HG03280 (cell line): Measurements from ENCODE around the gene ARV1.
"Not testable (repeated sequence)": the region's sequence is repeated elsewhere in the genome, so short reads cannot be mapped to it uniquely, and the experiment has no call there.

Source experiments
- ATAC-seq: cut with Tn5 transposase; IDR thresholded peaks from one replicate; pipeline ENCODE4 v1.9.1; 2021; ENCODE audit warnings: mild to moderate bottlenecking, moderate library complexity; ENCODE audit not compliant: unreplicated experiment

The ARV1 gene

GRCh38 chr1:231040800-231041718 is 62.2 kb downstream of the ARV1 start:
- no peak for ATAC-seq

- no peak for ATAC-seq
Measured at GRCh38 chr1:231041719-231042261, 62.9 kb downstream of the ARV1 start.

- ATAC-seq, result no peak
Measured at GRCh38 chr1:231044588-231044987, 65.7 kb downstream of the ARV1 start.

GRCh38 chr1:231045286-231045685 is 66.4 kb downstream of the ARV1 start:
- no peak for ATAC-seq

GRCh38 chr1:231045921-231046729 is 67.2 kb downstream of the ARV1 start:
- ATAC-seq, result not testable (repeated sequence)

- ATAC-seq, result no peak
Measured at GRCh38 chr1:231046730-231047395, 68.0 kb downstream of the ARV1 start.

GRCh38 chr1:231047529-231047928 is 68.6 kb downstream of the ARV1 start:
- ATAC-seq, result not testable (repeated sequence)

GRCh38 chr1:231048419-231048818 is 69.5 kb downstream of the ARV1 start:
- ATAC-seq, result not testable (repeated sequence)

GRCh38 chr1:231049121-231049979 is 70.5 kb downstream of the ARV1 start:
- no peak for ATAC-seq
